T follicular helper cell (primary cell): ENCODE results near the gene GRID2IP.
A peak's percentile ranks its signal among the peaks of the same experiment; 100 is the strongest.

ENCODE experiments used
- DNase-seq: peaks from one replicate; pipeline ENCODE4 v3.0.0-alpha.2; 2020; ENCODE audit warnings: low read depth

The GRID2IP gene

DNA sequence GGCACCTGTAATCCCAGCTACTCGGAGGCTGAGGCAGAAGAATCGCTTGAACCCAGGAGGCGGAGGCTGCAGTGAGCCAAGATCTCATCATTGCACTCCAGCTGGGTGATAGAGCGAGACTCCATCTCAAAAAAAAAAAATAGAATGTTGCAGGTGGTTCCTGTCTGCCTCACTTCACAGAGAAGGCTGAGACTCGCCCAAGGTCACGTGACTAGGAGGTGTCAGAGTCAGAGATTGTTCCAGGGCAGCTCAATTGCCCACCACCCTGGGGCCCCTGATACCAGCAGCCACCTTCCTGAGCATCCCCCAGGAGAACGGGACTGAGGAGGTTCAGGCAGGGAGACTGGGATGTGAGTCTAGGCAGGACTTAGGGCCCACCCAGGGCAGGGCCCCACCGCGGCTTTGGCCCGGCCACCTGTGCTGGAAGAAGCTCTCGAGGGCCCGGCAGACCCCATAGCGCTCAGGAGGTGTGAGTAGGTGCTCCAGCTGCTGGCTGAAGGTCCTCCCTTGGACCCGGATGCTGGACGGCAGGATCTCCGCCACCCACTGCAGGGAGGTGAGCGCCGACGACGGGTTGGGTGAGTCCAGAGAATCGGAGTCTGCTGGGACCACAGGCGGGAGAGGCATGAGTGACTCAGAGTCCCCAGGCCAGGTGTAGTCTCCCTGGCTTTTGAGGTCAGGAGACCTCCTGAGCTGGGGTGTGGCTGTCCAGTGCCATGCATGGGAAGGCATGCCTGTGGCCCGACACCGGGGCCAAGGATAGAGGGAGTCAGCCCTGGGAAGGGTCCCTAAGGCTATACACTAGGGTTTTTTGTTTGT is 30.9 kb downstream of the GRID2IP start:
- no peak for DNase-seq

DNA sequence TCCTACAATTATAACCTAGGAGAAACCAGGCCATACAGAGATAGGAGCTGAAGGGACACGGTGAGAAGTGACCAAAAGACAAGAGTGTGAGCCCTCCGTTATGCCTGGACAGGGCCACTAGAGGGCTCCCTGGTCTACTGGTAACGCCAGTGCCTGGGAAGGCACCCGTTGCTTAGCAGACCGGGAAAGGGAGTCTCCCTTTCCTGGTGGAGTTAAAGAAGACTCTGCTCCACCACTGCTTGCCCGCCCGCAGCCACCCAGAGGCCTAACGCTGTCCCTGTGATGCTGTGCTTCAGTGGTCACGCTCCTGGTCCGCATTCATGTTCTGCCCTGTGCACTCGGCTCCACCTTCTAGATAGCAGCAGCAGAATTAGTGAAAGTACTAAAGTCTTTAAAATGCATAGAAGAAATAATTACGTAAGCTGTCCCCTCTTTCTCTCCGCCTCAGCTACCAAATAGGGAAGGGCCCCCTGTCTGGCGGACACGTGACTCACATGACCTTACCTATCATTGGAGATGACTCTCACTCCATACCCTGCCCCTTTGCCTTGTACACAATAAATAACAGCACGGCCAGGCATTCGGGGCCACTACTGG is 34.8 kb downstream of the GRID2IP start:
- DNase-seq, result peak; percentile 44

DNA sequence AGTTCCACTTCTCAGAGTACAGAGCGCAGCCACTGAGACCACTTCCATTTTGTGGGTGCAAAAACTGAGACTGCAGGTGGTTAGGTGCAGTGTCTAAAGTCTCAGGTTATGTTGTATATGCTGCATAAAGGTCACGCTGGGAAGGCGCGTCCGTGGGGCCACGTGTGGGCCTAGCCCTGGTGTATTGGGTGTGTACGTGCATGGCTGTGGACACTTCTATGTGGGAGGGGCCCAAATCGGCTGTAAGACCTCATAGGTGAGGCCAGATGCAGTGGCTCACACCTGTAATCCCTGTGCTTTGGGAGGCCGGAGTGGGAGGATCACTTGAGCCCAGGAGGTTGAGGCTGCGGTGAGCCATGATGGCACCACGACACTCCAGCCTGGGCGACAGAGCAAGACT is 37.7 kb downstream of the GRID2IP start:
- no peak for DNase-seq

DNA sequence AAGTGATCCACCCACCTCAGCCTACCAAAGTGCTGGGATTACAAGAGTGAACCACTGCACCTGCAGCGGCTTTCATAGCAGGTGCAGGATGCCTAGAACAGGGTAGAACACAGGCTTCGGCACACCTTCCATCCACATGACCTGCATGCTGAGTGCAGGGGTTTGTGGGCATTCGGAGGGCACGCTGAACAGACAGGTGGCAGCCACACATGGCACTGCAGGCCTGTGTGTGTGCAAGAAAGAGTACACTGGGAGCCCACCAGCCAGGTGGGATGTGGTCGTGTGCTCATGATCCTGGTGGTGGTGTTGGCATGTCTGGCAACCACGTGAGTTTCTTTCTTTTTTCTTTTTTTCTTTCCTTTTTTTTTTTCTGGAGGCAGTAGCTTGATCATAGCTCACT is 38.4 kb downstream of the GRID2IP start:
- DNase-seq, result no peak

DNA sequence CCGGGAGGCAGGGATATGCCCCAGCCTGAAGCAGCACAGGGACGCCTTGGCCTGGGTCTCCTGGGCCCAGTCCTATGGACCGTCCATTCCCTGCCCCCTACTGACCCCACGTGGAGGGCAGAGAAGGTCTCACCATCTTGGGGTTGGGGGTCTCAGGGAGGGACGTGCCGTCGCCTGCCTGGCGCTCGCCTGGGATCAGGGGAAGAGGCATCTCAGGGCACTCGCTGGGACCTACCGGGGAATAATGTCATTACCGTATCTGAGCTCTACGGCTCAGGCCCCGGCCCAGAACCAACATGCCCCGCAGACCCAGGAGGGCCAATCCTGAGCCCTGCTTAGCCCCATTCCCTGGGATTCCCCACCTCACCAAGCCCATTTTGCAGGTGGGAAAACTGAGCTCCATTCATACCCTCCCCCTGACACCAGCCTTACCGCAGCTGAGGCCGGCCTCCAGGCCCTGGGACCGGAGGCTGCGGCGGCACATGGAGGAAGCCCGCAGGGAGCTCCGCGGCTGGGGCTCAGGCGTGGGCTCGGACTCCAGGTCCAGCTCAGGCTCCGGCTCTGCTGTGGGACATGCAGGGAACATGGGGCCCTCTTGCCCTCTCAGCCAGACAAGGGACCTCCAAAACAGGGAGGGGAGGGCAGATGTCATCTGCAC is 40.7 kb downstream of the GRID2IP start:
- no peak for DNase-seq

DNA sequence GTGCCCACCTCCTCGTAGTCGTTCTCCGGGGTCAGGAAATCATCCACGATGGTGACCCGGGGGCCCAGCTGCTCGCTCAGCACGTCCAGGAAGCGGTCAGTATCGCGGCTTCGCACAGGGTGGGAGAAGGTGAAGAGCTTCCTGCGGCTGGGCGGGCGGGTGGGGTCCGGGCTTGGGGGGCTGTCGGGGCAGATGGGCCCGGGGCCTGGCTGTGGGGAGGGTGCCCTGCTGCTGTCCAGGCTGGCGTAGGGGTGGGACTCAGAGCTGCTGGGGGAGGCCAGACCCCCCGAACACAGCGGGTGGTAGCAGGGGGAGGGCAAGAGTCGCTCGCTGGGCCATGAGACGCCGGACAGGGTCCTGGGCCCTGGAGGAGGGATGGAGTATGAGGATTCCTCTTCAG is 42.3 kb downstream of the GRID2IP start:
- no peak for DNase-seq

DNA sequence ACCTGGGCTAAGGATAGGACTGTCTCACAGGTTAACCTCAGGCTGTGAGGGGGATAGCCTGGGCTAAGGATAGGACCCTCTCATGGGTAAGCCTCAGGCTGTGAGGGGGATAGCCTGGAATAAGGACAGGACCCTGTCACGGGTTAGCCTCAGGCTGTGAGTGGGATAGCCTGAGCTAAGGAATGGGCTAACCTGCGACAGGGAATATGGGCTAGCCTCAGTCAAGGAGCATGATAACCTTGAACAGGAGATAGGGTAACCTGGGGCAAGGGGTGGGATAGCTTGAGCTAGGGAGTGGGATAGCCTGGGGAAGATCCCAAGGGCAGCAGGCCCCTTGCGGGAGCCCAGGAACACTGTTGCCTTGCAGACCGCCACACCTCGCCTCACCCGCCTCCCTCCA is 42.7 kb downstream of the GRID2IP start:
- DNase-seq, result no peak

DNA sequence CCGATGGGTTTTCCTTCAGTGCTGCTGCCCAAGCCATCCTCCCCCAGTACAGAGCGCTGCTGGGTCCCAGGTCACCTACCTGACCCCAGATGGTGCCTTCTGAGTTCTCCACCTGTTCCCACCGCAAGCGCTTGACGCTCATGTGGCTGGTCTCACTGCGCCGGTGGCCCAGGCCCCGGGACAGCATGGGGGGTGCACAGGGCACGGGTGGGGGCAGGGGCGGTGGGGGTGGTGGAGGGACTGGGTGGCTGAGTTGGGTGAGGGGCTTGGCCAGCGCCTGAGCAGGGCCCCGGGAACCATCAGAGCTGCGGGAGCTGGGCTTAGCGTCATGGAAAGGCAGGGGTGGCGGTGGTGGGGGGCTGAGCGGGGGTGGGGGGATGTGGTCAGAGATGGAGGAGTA is 43.4 kb downstream of the GRID2IP start:
- DNase-seq, result no peak

DNA sequence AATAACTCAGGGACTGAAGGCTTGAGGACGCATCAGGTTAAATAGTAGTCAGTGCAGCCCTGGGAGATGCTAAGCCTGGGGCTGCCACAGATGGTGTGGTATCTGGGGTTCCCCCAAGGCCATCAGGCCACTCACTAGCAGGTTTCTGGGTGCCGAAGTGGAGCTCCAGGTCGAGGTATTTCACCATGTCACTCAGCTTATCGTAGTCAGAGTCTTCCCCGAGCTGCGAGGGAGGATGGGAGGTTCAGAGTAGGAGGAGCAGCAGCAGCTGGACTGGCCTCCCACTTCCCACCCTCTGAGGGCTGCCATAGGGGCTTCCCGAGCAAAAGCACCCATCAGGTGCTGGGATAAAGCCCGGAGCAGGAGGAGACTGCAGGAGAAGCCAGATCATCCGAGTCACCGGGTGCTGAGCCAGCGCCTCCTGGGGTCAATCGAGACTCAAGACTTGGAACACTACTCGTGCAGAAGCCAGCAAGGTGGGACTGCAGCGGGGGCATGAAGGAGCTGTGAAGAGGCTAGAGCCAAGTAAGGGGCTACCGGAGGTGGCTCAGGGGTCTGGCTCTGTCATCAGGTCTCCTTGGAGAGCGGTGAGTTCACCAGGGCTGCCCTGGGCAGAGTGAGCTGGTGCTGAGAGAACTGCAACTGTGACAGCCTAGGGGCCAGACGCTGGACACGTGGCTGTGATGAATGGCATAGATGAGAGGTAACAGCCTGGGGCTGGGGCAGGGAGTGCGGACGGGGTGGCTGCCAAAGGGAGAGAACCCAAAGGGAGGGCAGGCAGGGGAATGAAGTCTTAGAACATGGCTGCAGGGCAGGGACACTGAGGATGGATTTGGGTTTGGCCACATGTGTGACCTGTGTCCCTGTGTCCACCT is 45.3 kb downstream of the GRID2IP start:
- DNase-seq, result no peak

DNA sequence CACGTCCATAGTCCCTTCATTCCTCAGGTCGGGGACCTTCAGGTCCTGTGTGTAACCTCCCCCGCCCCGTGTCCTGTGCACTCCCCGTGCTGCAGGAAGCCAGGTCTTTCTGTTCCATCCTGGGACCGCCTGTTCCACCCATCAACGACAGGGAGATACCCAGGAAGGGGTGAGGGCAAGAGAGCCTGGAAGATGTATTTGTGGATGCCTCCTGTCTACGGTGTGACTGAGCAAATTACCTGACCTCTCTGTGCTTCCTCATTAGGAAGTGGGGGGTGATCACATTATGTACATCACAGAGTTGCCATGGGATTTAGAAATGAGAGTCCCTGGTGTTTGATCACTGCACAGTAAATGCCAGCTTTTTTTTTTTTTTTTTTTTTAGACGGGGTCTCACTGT is 46.3 kb downstream of the GRID2IP start:
- DNase-seq, result no peak

DNA sequence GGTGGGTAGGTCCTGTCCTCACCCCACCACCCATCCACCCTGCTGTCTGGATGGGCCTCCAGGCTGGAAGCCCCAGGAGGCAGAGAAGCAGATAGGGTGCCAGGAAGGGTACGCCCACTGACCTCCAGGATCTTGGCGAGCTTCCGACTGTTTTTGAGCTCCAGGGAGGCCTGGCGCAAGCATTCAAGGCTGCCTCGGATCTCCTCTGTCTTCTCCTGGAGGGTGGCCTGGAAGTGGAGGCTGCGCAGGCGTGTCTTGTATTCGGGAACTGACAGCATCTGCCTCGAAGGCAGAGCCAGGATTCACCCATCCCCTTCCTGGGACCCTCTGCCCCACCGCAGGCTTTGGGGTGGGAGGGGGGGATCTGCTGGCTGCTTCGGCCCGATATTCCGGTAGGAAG is 48.4 kb downstream of the GRID2IP start:
- no peak for DNase-seq

DNA sequence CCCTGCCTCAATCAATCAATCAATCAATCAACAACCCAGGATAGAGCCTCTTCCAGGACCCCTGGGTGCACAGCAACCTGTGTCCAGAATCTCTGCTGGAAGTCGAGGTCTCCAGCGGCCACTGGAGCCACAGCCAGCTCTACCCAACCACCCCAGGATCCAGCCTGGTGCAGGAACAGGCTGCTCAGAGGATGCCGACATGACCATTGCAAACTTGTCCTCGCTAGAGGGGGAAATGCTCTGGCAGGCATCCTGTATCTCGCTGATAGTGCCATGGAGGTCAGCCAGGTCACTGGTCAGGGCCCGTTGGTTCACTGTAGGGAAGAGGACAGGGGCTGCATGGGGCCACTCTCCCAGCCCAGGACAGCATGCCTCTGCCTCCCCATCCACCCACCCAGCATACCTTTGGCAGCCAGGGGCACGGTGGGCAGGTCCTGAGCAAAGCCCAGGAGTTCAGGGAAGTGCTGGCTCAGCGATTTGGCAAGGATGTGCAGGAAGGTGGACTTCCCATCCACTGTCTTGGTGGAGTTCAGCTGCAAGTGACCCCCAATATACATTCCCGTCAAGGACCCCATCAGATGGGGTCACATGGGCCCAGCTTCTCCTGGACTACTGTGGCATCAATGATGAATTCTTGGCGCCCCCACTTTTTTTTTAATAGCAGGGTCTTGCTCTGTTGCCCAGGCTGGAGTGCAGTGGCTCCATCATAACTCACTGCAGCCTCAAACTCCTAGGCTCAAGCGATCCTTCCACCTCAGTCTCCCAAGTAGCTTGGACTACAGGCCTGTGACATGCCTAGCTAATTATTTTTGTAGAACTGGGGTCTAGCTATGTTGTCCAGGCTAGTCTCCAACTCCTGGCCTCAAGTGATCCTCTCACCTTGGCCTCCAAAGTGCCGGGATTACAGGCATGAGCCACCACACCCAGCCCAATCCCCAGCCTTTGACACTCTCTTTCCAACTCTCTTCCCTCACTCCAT is 49.4 kb downstream of the GRID2IP start:
- DNase-seq, result no peak

DNA sequence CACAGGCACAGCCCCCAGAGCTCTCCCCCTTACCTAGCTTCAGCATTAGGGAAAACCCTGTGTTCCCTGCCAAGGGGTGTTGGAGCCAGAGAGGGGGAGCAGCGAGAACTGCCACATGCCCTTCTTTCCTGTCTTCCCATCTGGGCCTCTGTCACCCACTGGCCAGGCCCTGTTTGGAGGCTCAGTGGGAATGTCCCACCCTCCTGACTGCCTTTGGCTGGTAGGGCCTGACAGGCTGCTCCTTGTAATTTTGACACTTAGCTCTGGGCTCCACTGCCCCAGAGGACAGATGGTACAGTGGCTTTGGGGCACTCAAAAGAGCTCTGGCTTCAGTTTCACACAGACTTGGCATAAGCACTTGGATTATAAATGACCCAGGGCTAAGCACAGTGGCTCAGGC is 50.6 kb downstream of the GRID2IP start:
- DNase-seq, result no peak

DNA sequence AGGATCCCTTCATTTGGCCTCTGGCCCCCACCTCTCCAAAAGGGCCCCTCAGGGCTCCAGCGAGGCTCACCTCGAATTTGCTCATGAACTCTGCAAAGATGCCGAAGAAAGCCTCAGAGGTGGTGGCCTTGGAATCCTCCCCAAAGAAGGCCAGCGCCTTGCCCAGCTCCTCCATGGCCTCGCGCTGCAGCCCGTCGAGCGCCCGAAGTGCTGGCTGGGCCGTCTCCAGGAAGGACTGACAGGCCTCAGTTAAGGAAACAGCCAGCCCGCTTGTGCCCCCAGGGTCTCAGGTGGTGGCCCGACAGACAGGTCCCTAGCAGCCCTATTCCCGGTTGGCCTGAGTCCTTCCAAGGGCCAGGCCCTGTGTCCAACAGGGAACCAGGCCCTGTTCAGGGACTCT is 53.3 kb downstream of the GRID2IP start:
- no peak for DNase-seq

DNA sequence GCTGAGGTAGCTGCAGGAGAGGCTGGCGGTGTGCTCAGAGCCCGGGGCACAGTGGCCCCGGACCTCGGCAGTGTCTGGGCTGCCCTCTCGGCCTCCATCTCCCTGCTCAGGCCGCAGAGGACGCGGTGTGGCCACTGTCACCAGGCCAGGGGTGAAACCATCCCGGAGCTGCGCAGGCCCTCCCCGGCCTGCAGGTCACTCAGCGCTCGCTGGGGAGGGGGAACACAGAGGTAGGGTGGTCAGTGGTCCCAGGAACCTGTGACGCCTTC is 53.7 kb downstream of the GRID2IP start:
- DNase-seq, result no peak

DNA sequence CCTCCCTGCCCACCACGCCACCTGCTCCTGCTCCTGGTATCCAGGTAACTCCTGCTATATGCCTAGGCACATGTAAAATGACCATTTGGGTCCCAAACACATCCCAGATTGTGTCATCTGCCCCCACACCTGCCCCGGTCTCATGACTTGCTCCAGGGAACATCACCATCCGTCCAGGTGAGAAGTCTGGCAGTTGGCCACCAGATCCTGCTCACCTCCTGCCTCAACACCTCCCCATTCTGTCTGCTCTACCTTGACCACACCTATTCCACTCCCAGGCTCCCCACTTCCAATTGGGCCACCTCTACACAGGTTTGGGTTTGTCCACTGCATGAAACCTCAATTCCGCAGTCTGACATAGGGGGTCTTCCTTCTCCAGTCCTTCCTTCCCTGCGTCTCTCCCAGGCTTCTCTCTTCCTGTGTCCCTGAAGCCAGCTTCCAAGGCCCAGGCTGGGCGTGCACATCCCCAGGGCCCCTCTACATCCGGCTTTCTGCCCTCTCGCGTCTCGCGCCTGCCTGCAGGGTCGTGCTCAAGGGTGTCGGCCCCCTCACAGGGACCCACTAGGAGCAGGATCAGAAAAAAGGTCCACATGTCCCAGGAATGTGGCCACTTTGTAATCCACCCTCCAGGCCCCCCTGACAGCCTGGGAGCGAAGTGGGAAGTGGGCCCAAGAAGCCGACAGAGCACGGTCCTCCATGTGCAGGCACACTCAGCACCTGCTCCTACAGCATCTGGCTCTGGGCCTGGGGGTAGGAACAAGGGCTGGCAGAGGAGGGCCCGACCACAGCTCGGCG is 54.2 kb downstream of the GRID2IP start:
- no peak for DNase-seq

DNA sequence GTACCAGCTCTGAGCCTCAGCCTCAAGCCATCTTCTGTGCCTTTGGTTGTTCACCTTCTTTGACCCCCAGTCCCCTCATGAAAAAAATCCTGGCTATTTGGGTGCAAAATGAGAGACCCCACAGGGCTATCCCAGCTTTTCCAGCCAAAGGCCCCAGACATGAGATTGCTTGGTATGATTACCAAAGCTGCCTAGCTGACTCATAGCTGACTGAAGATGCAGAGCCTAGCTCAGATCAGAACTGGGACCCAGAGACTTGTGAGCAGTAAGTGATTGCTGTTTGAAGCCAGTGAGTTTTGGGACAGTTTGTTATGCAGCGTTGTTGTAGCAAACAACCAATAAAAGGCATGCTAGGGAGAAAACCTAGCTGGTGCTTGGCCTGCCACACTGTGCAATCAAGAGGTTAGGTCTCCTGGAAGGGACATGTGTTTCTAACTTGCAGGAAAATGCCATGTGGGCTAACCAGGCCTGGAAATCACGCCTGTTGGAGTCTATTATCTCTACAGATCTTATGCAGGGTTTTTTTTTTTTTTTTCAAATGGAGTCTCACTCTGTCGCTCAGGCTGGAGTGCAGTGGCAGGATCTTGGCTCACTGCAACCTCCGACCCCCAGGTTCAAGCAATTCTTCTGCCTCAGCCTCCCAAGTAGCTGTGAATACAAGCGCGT is 55.5 kb downstream of the GRID2IP start:
- no peak for DNase-seq

DNA sequence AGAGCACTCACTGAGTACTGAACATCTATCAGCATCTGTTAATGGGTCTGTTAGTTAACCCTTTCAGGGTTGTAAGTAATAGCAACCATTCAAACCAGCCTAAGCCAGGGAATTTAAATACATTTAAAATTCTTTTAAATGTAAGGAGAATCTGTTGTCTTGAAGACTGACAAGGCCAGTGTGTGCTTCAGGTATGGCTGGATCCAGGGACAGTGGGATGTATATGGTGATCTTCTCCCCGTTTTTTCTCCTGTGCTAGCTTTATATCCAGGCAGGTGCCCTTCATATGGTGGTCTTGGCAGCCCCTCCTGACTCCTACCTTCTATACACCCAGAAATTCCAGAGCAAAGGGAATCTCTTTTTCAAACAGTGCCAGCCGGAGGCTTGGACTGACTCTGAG is 56.9 kb downstream of the GRID2IP start:
- DNase-seq, result no peak

DNA sequence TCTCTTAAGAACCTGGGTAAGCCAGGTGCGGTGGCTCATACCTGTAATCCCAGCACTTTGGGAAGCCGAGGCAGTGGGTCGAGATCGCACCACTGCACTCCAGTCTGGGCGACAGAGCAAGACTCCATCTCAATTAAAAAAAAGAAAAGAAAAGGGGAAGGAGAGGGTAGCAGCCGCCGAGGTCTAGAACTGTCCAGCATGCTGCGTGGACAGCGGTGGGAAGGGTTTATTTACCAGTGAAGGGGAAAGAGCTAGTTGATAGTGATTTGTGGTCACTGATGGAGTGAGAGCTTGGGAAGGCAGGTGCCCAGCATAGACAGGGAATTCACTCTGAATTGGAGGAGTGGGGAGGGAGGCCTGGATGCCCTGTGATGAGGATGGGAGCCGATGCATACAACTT is 60.1 kb downstream of the GRID2IP start:
- DNase-seq, result no peak

DNA sequence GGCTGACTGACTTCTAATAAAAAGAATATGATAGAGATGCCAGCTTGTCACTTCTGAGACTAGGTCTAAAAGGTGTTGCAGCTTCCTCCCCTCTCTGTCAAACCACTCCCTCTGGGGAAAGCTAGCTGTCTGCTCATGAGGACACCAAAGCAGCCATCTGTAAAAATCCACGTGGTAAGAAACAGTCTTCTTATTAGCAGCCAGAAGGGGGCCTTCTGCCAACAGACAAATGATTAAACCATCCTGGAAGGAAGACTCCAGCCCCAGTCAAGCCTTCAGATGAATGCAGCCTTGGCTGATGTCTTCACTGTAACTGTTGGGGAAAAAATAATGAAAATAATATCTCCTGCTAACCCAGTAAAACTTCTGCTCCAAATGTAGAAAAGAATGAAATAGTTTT is 61.6 kb downstream of the GRID2IP start:
- DNase-seq, result no peak
